NCI-H1436 (cell line): Measurements from ENCODE around the gene GUCA2B.

Experiments
- DNase-seq: peaks from one replicate; lab custom pipeline; 2025; lab: John Stamatoyannopoulos, UW

GUCA2B gene

GRCh38 chr1:42167611-42168390 is 14.6 kb downstream of the GUCA2B start:
- no peak for DNase-seq

- no peak for DNase-seq
Observed at GRCh38 chr1:42168391-42168670, 15.1 kb downstream of the GUCA2B start.

- DNase-seq = no peak
Observed at GRCh38 chr1:42168763-42169162, 15.6 kb downstream of the GUCA2B start.

GRCh38 chr1:42170779-42171621 is 17.8 kb downstream of the GUCA2B start:
- DNase-seq = no peak

GRCh38 chr1:42171679-42172266 is 18.6 kb downstream of the GUCA2B start:
- no peak for DNase-seq

GRCh38 chr1:42172381-42173133 is 19.3 kb downstream of the GUCA2B start:
- no peak for DNase-seq

- peak; percentile 47 for DNase-seq
Observed at GRCh38 chr1:42173155-42173933, 20.1 kb downstream of the GUCA2B start.

- no peak for DNase-seq
Observed at GRCh38 chr1:42173961-42174735, 20.9 kb downstream of the GUCA2B start.

GRCh38 chr1:42175314-42176054 is 22.3 kb downstream of the GUCA2B start:
- no peak for DNase-seq

- peak; percentile 34 for DNase-seq
Observed at GRCh38 chr1:42176902-42177519, 23.8 kb downstream of the GUCA2B start.

GRCh38 chr1:42177541-42177981 is 24.4 kb downstream of the GUCA2B start:
- DNase-seq = no peak

- no peak for DNase-seq
Observed at GRCh38 chr1:42178249-42178648, 25.0 kb downstream of the GUCA2B start.

- no peak for DNase-seq
Observed at GRCh38 chr1:42179275-42179674, 26.1 kb downstream of the GUCA2B start.

- peak; percentile 33 for DNase-seq
Observed at GRCh38 chr1:42179900-42180329, 26.7 kb downstream of the GUCA2B start.

- no peak for DNase-seq
Observed at GRCh38 chr1:42181687-42182086, 28.5 kb downstream of the GUCA2B start.

GRCh38 chr1:42183210-42183956 is 30.2 kb downstream of the GUCA2B start:
- DNase-seq = no peak

GRCh38 chr1:42183957-42184268 is 30.7 kb downstream of the GUCA2B start:
- DNase-seq = no peak

- DNase-seq = no peak
Observed at GRCh38 chr1:42184616-42185015, 31.4 kb downstream of the GUCA2B start.

GRCh38 chr1:42186152-42186551 is 32.9 kb downstream of the GUCA2B start:
- DNase-seq = no peak
